ENCODE measurements around the gene CPLX1. TPM values are rescaled to one million over a fixed set of nuclear protein-coding genes. Genes with fewer than 3 reads are reported as not detected.

Gene CPLX1
- total RNA-seq, 1 donor from 2014 or later, result 0.46 TPM

GRCh38 chr4:820230-821172 is 5.4 kb downstream of the CPLX1 start:
- TF ChIP-seq CTCF (IDR thresholded peaks at IDR 0.05; ENCODE audit: unreplicated experiment), result no peak
- peaks cover 4% of the 10 kb centered on the region for H3K36me3 Mint-ChIP-seq (ENCODE audit: low read depth, unreplicated experiment)
- H3K9me3 Mint-ChIP-seq (ENCODE audit: unreplicated experiment), result no peaks in the 10 kb centered on the region
- H3K4me1 Mint-ChIP-seq (ENCODE audit: unreplicated experiment), result no peaks in the 10 kb centered on the region
- no peak overlapping the region for H3K27ac Mint-ChIP-seq (ENCODE audit: unreplicated experiment)
- no peak for DNase-seq (ENCODE audit: low spot score)
- H3K27me3 Mint-ChIP-seq (ENCODE audit: unreplicated experiment), result peaks cover 16% of the 10 kb centered on the region
- H3K4me3 Mint-ChIP-seq (ENCODE audit: unreplicated experiment), result no peak overlapping the region

GRCh38 chr4:819401-820229 is 6.3 kb downstream of the CPLX1 start:
- Mint-ChIP-seq H3K9me3 (ENCODE audit: unreplicated experiment) (no peaks in the 10 kb centered on the region), H3K27me3 (ENCODE audit: unreplicated experiment) (peaks cover 16% of the 10 kb centered on the region), H3K4me1 (ENCODE audit: unreplicated experiment) (no peaks in the 10 kb centered on the region), H3K36me3 (ENCODE audit: low read depth, unreplicated experiment) (peaks cover 4% of the 10 kb centered on the region), H3K27ac (ENCODE audit: unreplicated experiment) (no peak overlapping the region), H3K4me3 (ENCODE audit: unreplicated experiment) (no peak overlapping the region)
- no peak for TF ChIP-seq CTCF (IDR thresholded peaks at IDR 0.05; ENCODE audit: unreplicated experiment)
- no peak for DNase-seq (ENCODE audit: low spot score)

- Mint-ChIP-seq H3K27me3 (ENCODE audit: unreplicated experiment) (peaks cover 14% of the 10 kb centered on the region), H3K36me3 (ENCODE audit: low read depth, unreplicated experiment) (peaks cover 4% of the 10 kb centered on the region), H3K4me3 (ENCODE audit: unreplicated experiment) (no peak overlapping the region), H3K9me3 (ENCODE audit: unreplicated experiment) (no peaks in the 10 kb centered on the region), H3K4me1 (ENCODE audit: unreplicated experiment) (no peaks in the 10 kb centered on the region), H3K27ac (ENCODE audit: unreplicated experiment) (no peak overlapping the region)
- DNase-seq (ENCODE audit: low spot score), result no peak
- TF ChIP-seq CTCF (IDR thresholded peaks at IDR 0.05; ENCODE audit: unreplicated experiment), result no peak
These were observed 7.6 kb downstream of the CPLX1 start for GRCh38 chr4:818106-818921.

- Mint-ChIP-seq H3K9me3 (ENCODE audit: unreplicated experiment) (no peaks in the 10 kb centered on the region), H3K4me3 (ENCODE audit: unreplicated experiment) (no peak overlapping the region), H3K4me1 (ENCODE audit: unreplicated experiment) (no peaks in the 10 kb centered on the region), H3K27me3 (ENCODE audit: unreplicated experiment) (peaks cover 4% of the 10 kb centered on the region), H3K36me3 (ENCODE audit: low read depth, unreplicated experiment) (no peaks in the 10 kb centered on the region), H3K27ac (ENCODE audit: unreplicated experiment) (no peak overlapping the region)
- no peak for DNase-seq (ENCODE audit: low spot score)
- no peak for TF ChIP-seq CTCF (IDR thresholded peaks at IDR 0.05; ENCODE audit: unreplicated experiment)
These were observed 10.3 kb downstream of the CPLX1 start for GRCh38 chr4:815464-816146.

Measured in endothelial cell (in vitro differentiated cells).